ENCODE results near the gene ADGRF5.

DNA sequence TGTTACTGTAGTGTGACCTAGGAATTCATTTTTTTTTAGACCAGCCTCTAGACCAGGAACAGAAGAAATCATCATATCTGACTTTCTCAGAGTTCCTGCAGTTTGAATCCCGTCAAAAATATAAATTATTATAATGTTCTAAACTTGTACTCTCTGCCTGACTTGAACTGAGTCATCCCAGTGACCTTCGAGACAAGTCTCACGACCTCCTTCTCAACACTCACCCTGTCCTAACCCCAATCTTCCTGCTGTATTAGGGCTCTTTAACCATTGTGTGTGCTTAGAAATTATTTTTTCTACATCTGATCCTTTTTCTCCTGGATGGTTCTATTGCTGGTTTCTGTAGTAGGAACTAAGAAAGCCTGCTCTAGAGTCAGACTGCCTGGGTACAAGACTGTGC lies 21.5 kb downstream of the ADGRF5 start:
- TF ChIP-seq, protein P1, sequence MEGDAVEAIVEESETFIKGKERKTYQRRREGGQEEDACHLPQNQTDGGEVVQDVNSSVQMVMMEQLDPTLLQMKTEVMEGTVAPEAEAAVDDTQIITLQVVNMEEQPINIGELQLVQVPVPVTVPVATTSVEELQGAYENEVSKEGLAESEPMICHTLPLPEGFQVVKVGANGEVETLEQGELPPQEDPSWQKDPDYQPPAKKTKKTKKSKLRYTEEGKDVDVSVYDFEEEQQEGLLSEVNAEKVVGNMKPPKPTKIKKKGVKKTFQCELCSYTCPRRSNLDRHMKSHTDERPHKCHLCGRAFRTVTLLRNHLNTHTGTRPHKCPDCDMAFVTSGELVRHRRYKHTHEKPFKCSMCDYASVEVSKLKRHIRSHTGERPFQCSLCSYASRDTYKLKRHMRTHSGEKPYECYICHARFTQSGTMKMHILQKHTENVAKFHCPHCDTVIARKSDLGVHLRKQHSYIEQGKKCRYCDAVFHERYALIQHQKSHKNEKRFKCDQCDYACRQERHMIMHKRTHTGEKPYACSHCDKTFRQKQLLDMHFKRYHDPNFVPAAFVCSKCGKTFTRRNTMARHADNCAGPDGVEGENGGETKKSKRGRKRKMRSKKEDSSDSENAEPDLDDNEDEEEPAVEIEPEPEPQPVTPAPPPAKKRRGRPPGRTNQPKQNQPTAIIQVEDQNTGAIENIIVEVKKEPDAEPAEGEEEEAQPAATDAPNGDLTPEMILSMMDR (IDR thresholded peaks at IDR 0.05; ENCODE audit: low read length): no peak
- TF ChIP-seq EZH2 (optimal IDR thresholded peaks at IDR 0.05; ENCODE audit: low read depth, low read length) (no peak), EZH2phosphoT487 (IDR thresholded peaks at IDR 0.05; ENCODE audit: low read length) (no peak)

Data from MM.1S (cell line).